GM23338 (cell line): ENCODE data around the gene CCDC188. TPM values are rescaled to one million over a fixed set of nuclear protein-coding genes. Genes with fewer than 3 reads are reported as not detected.

ENCODE experiments used
- ATAC-seq: fragments of 200-7000 bp; cut with Tn5 transposase; 3 replicates; pipeline ENCODE4 v1.9.1; 2020
- DNase-seq: peaks from one replicate; pipeline ENCODE4 v3.0.0-alpha.2; 2015; ENCODE audit warnings: low spot score
- H2AFZ ChIP-seq: fragments of 200-600 bp; sonication (generic); 2 replicates; pipeline ENCODE4 v1.8.0; 2016; ENCODE audit warnings: antibody characterized with exemption, mild to moderate bottlenecking, moderate library complexity
- H3F3A ChIP-seq: fragments of 200-600 bp; sonication (generic); replicated peaks from 2 replicates; pipeline ENCODE4 v1.8.0; 2017; ENCODE audit warnings: antibody characterized with exemption, mixed run types, low read depth
- H3K27ac ChIP-seq: fragments of 200-600 bp; sonication (generic); 2 replicates; pipeline ENCODE4 v1.6.1; 2016; ENCODE audit warnings: low read depth
- H3K27me3 ChIP-seq: fragments of 200-600 bp; sonication (generic); 2 replicates; pipeline ENCODE4 v1.8.0; 2016; ENCODE audit warnings: mild to moderate bottlenecking, mixed run types, moderate library complexity; ENCODE audit not compliant: insufficient read depth
- H3K36me3 ChIP-seq: fragments of 200-600 bp; sonication (generic); 2 replicates; pipeline ENCODE4 v1.8.0; 2016; ENCODE audit warnings: mild to moderate bottlenecking; ENCODE audit not compliant: insufficient read depth
- H3K4me1 ChIP-seq: fragments of 200-600 bp; sonication (generic); 2 replicates; pipeline ENCODE4 v1.8.0; 2016; ENCODE audit warnings: mild to moderate bottlenecking, moderate library complexity; ENCODE audit not compliant: insufficient read depth
- H3K4me2 ChIP-seq: fragments of 200-600 bp; sonication (generic); 2 replicates; pipeline ENCODE4 v1.7.1; 2017; ENCODE audit warnings: mixed run types
- H3K4me3 ChIP-seq: fragments of 200-600 bp; sonication (generic); 2 replicates; pipeline ENCODE4 v1.6.1; 2016; ENCODE audit warnings: mixed run types
- H3K79me2 ChIP-seq: fragments of 200-600 bp; sonication (generic); replicated peaks from 2 replicates; pipeline ENCODE4 v1.8.0; 2017; ENCODE audit warnings: mild to moderate bottlenecking; ENCODE audit not compliant: insufficient read depth
- H3K9me2 ChIP-seq: fragments of 200-600 bp; sonication (generic); 2 replicates; pipeline ENCODE4 v1.8.0; 2017; ENCODE audit not compliant: insufficient read depth
- H4K20me1 ChIP-seq: fragments of 200-600 bp; sonication (generic); replicated peaks from 2 replicates; pipeline ENCODE4 v1.8.0; 2017; ENCODE audit warnings: mild to moderate bottlenecking; ENCODE audit not compliant: insufficient read depth
- H3K27ac Mint-ChIP-seq: 2 replicates; pipeline ENCODE4 v1.8.0; 2020; ENCODE audit warnings: inconsistent platforms, mild to moderate bottlenecking, moderate library complexity, mixed read lengths
- H3K27me3 Mint-ChIP-seq: 3 replicates; pipeline ENCODE4 v1.8.0; 2022; ENCODE audit warnings: low read depth, mild to moderate bottlenecking, moderate library complexity, mixed read lengths, inconsistent platforms; ENCODE audit not compliant: insufficient read depth, poor library complexity
- H3K36me3 Mint-ChIP-seq: 3 replicates; pipeline ENCODE4 v1.8.0; 2021; ENCODE audit warnings: low read depth, mild to moderate bottlenecking, inconsistent platforms, moderate library complexity, mixed read lengths
- H3K4me1 Mint-ChIP-seq: 3 replicates; pipeline ENCODE4 v1.8.0; 2020; ENCODE audit warnings: mild to moderate bottlenecking, inconsistent platforms, mixed read lengths
- H3K4me3 Mint-ChIP-seq: 3 replicates; pipeline ENCODE4 v1.8.0; 2021; ENCODE audit warnings: moderate library complexity, mild to moderate bottlenecking, inconsistent platforms, mixed read lengths
- H3K9me3 Mint-ChIP-seq: 3 replicates; pipeline ENCODE4 v1.8.0; 2020; ENCODE audit warnings: moderate library complexity, mild to moderate bottlenecking, inconsistent platforms, mixed read lengths
- CREB1 ChIP-seq: fragments of 250-450 bp; sonication (Bioruptor Pico); IDR thresholded peaks from 2 replicates; pipeline ENCODE4 v1.5.0; 2020; ENCODE audit warnings: low read depth, mild to moderate bottlenecking, moderate library complexity
- CTCF ChIP-seq, 2 experiments: fragments of 200-600 bp in 1 of 2; sonication (generic) in 1 of 2; conservative IDR thresholded peaks; 2 replicates each; pipeline versions ENCODE4 v1.5.1 to v1.6.1; 2016 to 2017; ENCODE audit warnings: antibody characterized with exemption in 2 of 2, low read depth in 2 of 2, mild to moderate bottlenecking in 2 of 2, moderate library complexity in 1 of 2
- EZH2 ChIP-seq: fragments of 200-600 bp; sonication (generic); IDR thresholded peaks from one replicate; pipeline ENCODE4 v1.8.0; 2017; ENCODE audit warnings: antibody characterized with exemption, mild to moderate bottlenecking, low read depth; ENCODE audit not compliant: unreplicated experiment
- JUNB ChIP-seq: IDR thresholded peaks from one replicate; pipeline ENCODE4 v1.6.1; 2016; ENCODE audit warnings: antibody characterized with exemption; ENCODE audit not compliant: unreplicated experiment
- NANOG ChIP-seq: IDR thresholded peaks from 2 replicates; pipeline ENCODE4 v1.6.1; 2016; ENCODE audit warnings: antibody characterized with exemption, borderline replicate concordance
- POLR2AphosphoS5 ChIP-seq: IDR thresholded peaks from 2 replicates; pipeline ENCODE4 v1.6.1; 2016; ENCODE audit warnings: antibody characterized with exemption, low read depth
- REST ChIP-seq: IDR thresholded peaks from one replicate; pipeline ENCODE4 v1.6.1; 2018; ENCODE audit warnings: antibody characterized with exemption; ENCODE audit not compliant: unreplicated experiment
- STAT1 ChIP-seq: IDR thresholded peaks from one replicate; pipeline ENCODE4 v1.6.1; 2016; ENCODE audit warnings: antibody characterized with exemption; ENCODE audit not compliant: unreplicated experiment
- ZNF114 ChIP-seq: fragments of 250-450 bp; sonication (Bioruptor Pico); IDR thresholded peaks from 2 replicates; pipeline ENCODE4 v1.5.0; 2020; ENCODE audit warnings: mild to moderate bottlenecking, moderate library complexity
- polyA plus RNA-seq: library from polyadenylated mRNA; unstranded; fragments of >200 nt; fragmentation: Nextera tagmentation; extraction: Ambion mirVana; gene quantifications from 2 replicates; pipeline ENCODE4 v1.2.1, GENCODE V29; 2016
- total RNA-seq: library from RNA; depleted of rRNA; stranded (reverse); fragments of >200 nt; shearing (Covaris generic); gene quantifications from 2 replicates; pipeline ENCODE4 v1.2.3, GENCODE V29; 2014

CCDC188 gene
- total and polyA plus RNA-seq, 2 experiments from 2014 or later = not detected

- no peak for TF ChIP-seq REST
- TF ChIP-seq ZNF114 (CRISPR knock-in tag) = no peak
- no peak for TF ChIP-seq NANOG
These were observed 30.5 kb upstream of the CCDC188 start (continued) for GRCh38 chr22:20181194-20181883.

GRCh38 chr22:20180640-20181039 lies 29.8 kb upstream of the CCDC188 start:
- peaks cover 16% of the 10 kb centered on the region for H3K27me3 Mint-ChIP-seq
- Histone ChIP-seq H3K27me3 (no peaks in the 10 kb centered on the region), H3K79me2 (no peaks in the 10 kb centered on the region), H3K27ac (no peak overlapping the region), H3K9me2 (no peaks in the 10 kb centered on the region), H3K36me3 (no peaks in the 10 kb centered on the region), H3K4me2 (no peak overlapping the region), H4K20me1 (no peaks in the 10 kb centered on the region), H3K4me3 (no peak overlapping the region), H3F3A (no peaks in the 10 kb centered on the region), H3K4me1 (no peaks in the 10 kb centered on the region), H2AFZ (no peak overlapping the region)
- DNase-seq (no peak), ATAC-seq (no peak)
- H3K36me3 Mint-ChIP-seq = no peaks in the 10 kb centered on the region
- no peak overlapping the region for H3K27ac Mint-ChIP-seq
- H3K9me3 Mint-ChIP-seq = no peaks in the 10 kb centered on the region
- no peak overlapping the region for H3K4me3 Mint-ChIP-seq
- H3K4me1 Mint-ChIP-seq = no peaks in the 10 kb centered on the region
- TF ChIP-seq CREB1 = no peak
- no peak for TF ChIP-seq STAT1
- no peak for TF ChIP-seq JUNB
- TF ChIP-seq EZH2 = no peak
- no peak for TF ChIP-seq ZNF114 (CRISPR knock-in tag)
- no peak for TF ChIP-seq POLR2AphosphoS5
- TF ChIP-seq CTCF (conservative IDR thresholded peaks at IDR 0.05; ENCODE audit: low read depth in 2 of 2) = no peak
- no peak for TF ChIP-seq REST
